Upper lobe of left lung (tissue), 4 donors: ENCODE measurements around the gene LYPD4.

Experiments
- EP300 ChIP-seq, 4 donors: sonication (generic); formaldehyde crosslinking; IDR thresholded peaks; one replicate each; pipeline ENCODE4 v1.5.1; 2017; ENCODE audit warnings: antibody characterized with exemption in 4 of 4, control low read depth in 2 of 4
- POLR2AphosphoS5 ChIP-seq, 2 donors: sonication (generic); formaldehyde crosslinking; IDR thresholded peaks; one replicate each; pipeline ENCODE4 v1.5.1; 2017; ENCODE audit warnings: antibody characterized with exemption in 2 of 2

GRCh38 chr19:41868989-41869300 is 24.5 kb upstream of the LYPD4 start:
- TF ChIP-seq EP300 (IDR thresholded peaks at IDR 0.05), result no peak
- TF ChIP-seq POLR2AphosphoS5 (IDR thresholded peaks at IDR 0.05), result no peak
